K562 (cell line): ENCODE measurements around the gene ZDHHC11B. TPM values are rescaled to one million over a fixed set of nuclear protein-coding genes. Genes with fewer than 3 reads are reported as not detected.
A peak's percentile ranks its signal among the peaks of the same experiment; 100 is the strongest.
"Not testable (repeated sequence)": the region's sequence is repeated elsewhere in the genome, so short reads cannot be mapped to it uniquely, and the experiment has no call there.

Experiments
- ATAC-seq: fragments of 200-7000 bp; cut with Tn5 transposase; 3 replicates; pipeline ENCODE4 v1.9.1; 2020; ENCODE audit warnings: moderate library complexity
- BruUV-seq: library from RNA; stranded (reverse); fragments of 400-500 nt; replicated peaks from 2 replicates; lab custom pipeline; 2021; lab: Mats Ljungman, UMichigan
- CTCF ChIA-PET: fragments of 300-600 bp; formaldehyde crosslinking; extraction: SDS; loops from one replicate; lab custom pipeline; 2021; ENCODE audit warnings: low intra/inter-chr PET ratio; lab: Yijun Ruan, JAX
- POLR2A ChIA-PET: fragments of 300-600, 350-650 bp; sonication (Branson Sonifier 250); formaldehyde crosslinking; extraction: SDS; loops from one replicate; lab custom pipeline; 2021; ENCODE audit warnings: antibody characterized with exemption, inconsistent platforms; lab: Yijun Ruan, JAX
- DNase-seq, 4 experiments: peaks; one replicate each; pipeline versions ENCODE4 v3.0.0 to v3.0.0-alpha.2; 2011 to 2018; ENCODE audit warnings: low spot score in 3 of 4, mixed read lengths in 3 of 4; ENCODE audit errors: extremely low read depth in 1 of 4
- FAIRE-seq: peaks from 2 replicates; lab custom pipeline; 2011; peaks lifted over from hg19 to GRCh38; lab: Jason Lieb, UNC
- H2AFZ ChIP-seq: 2 replicates; pipeline ENCODE4 v1.6.0; 2011; ENCODE audit warnings: low read depth, low read length, control low read depth, inconsistent platforms
- H3K27ac ChIP-seq: fragments of 200-600 bp; 3 replicates; pipeline ENCODE4 v1.8.0; 2011; ENCODE audit warnings: low read depth, mild to moderate bottlenecking, control low read depth, inconsistent platforms, low read length, moderate library complexity, mixed read lengths; ENCODE audit errors: extremely low read depth
- H3K27me3 ChIP-seq, 2 experiments: fragments of 300-600 bp in 1 of 2; 2 replicates in 1 of 2; 3 replicates in 1 of 2; pipeline versions ENCODE4 v1.6.0 to v1.8.0; 2011; ENCODE audit warnings: inconsistent platforms in 2 of 2, low read length in 2 of 2, mild to moderate bottlenecking in 1 of 2, mixed read lengths in 1 of 2, moderate library complexity in 1 of 2; ENCODE audit not compliant: control insufficient read depth in 2 of 2, insufficient read depth in 2 of 2
- H3K36me3 ChIP-seq: fragments of 300-600 bp; 3 replicates; pipeline ENCODE4 v1.8.0; 2011; ENCODE audit warnings: mild to moderate bottlenecking, low read length, inconsistent platforms; ENCODE audit not compliant: control insufficient read depth, insufficient read depth
- H3K4me1 ChIP-seq, 2 experiments: fragments of 200-600 bp in 1 of 2; replicated peaks in 1 of 2; 2 replicates in 1 of 2; 3 replicates in 1 of 2; pipeline versions ENCODE4 v1.5.1 to v1.8.0; 2011; ENCODE audit warnings: inconsistent platforms in 2 of 2, low read length in 2 of 2, mild to moderate bottlenecking in 1 of 2, mixed read lengths in 1 of 2, moderate library complexity in 1 of 2; ENCODE audit not compliant: control insufficient read depth in 2 of 2, insufficient read depth in 2 of 2
- H3K4me2 ChIP-seq: 2 replicates; pipeline ENCODE4 v1.6.1; 2011; ENCODE audit warnings: low read length, control low read depth, inconsistent platforms, mixed read lengths; ENCODE audit not compliant: insufficient read depth
- H3K4me3 ChIP-seq: fragments of 200-600 bp; sonication (generic), shearing (Covaris generic); 2 replicates; pipeline ENCODE4 v1.5.1; 2016; ENCODE audit warnings: control low read depth, inconsistent platforms
- H3K79me2 ChIP-seq: fragments of 200-600 bp; 3 replicates; pipeline ENCODE4 v1.8.0; 2011; ENCODE audit warnings: low read length, inconsistent platforms; ENCODE audit not compliant: control insufficient read depth, insufficient read depth
- H3K9ac ChIP-seq, 2 experiments: 2 replicates each; pipeline versions ENCODE4 v1.6.0 to v1.6.1; 2011; ENCODE audit warnings: low read depth in 2 of 2, low read length in 2 of 2, control low read depth in 1 of 2, inconsistent platforms in 1 of 2, mild to moderate bottlenecking in 1 of 2, mixed read lengths in 1 of 2; ENCODE audit not compliant: insufficient read depth in 1 of 2
- H3K9me1 ChIP-seq: one replicate; pipeline ENCODE4 v1.6.0; 2011; ENCODE audit warnings: inconsistent platforms, mild to moderate bottlenecking, low read length, moderate library complexity; ENCODE audit not compliant: control insufficient read depth, insufficient read depth
- H3K9me3 ChIP-seq: replicated peaks from 2 replicates; pipeline ENCODE4 v1.5.1; 2011; ENCODE audit warnings: low read depth, low read length, inconsistent platforms; ENCODE audit not compliant: control insufficient read depth, insufficient read depth
- H4K20me1 ChIP-seq: replicated peaks from 2 replicates; pipeline ENCODE4 v1.6.1; 2011; ENCODE audit warnings: low read length, inconsistent platforms, mixed read lengths; ENCODE audit not compliant: control insufficient read depth, insufficient read depth
- ATF6 ChIP-seq: sonication (generic); formaldehyde crosslinking; IDR thresholded peaks from 2 replicates; pipeline ENCODE4 v1.4.0; 2020; ENCODE audit warnings: mild to moderate bottlenecking, missing genetic modification reagents
- POLR2A ChIP-seq: fragments of 450-650 bp; conservative IDR thresholded peaks from 2 replicates; pipeline ENCODE4 v1.6.1; 2016
- POLR2G ChIP-seq: fragments of 200-400 bp; formaldehyde crosslinking; IDR thresholded peaks from 2 replicates; pipeline ENCODE4 v1.6.1; 2017; ENCODE audit warnings: low read depth, mild to moderate bottlenecking, antibody characterized with exemption, low read length, moderate library complexity
- SIN3B ChIP-seq: fragments of 450-650 bp; IDR thresholded peaks from 2 replicates; pipeline ENCODE4 v1.6.1; 2017; ENCODE audit warnings: low read depth, mild to moderate bottlenecking, moderate library complexity
- TAF15 ChIP-seq: fragments of 200-400 bp; formaldehyde crosslinking; IDR thresholded peaks from 2 replicates; pipeline ENCODE4 v1.6.1; 2017; ENCODE audit warnings: mild to moderate bottlenecking, low read depth, low read length, moderate library complexity
- WGBS: fragments of 100-300 bp; shearing (Covaris generic); methylation state at CpG from one replicate; pipeline ENCODE4 v1.1.6; 2016; ENCODE audit warnings: low coverage, mixed read lengths; ENCODE audit not compliant: insufficient coverage; ENCODE audit errors: missing lambda C conversion rate; 5-methylcytosine and 5-hydroxymethylcytosine counted together
- in situ Hi-C: fragments of 300-500 bp; cut with MboI; formaldehyde crosslinking; loops from 4 replicates; pipeline ENCODE4 v1.15.0; 2018; ENCODE audit warnings: inconsistent platforms, mixed read lengths
- intact Hi-C: fragments of 100-400 bp; cut with micrococcal nuclease; formaldehyde crosslinking; loops from 2 replicates; pipeline ENCODE4 v1.14.2; 2022
- polyA plus RNA-seq, 8 experiments: library from polyadenylated mRNA; depleted of rRNA in 4 of 8; stranded (reverse) in 5 of 8; unstranded in 3 of 8; fragments of >200 nt; fragmentation: Nextera tagmentation in 2 of 8; fragmentation: Illumina TruSeq in 1 of 8; extraction: Ambion mirVana in 2 of 8; extraction: Trizol in 1 of 8; gene quantifications; 2 replicates each; pipeline versions ENCODE4 v1.2.1 to v1.2.3, GENCODE V29; 2011 to 2014; ENCODE audit warnings: inconsistent platforms in 1 of 8, missing spikeins in 1 of 8
- total RNA-seq, 7 experiments: library from RNA; depleted of rRNA in 6 of 7; stranded (reverse); fragments of >200 nt in 6 of 7; fragmentation: Illumina TruSeq in 2 of 7; extraction: Trizol in 2 of 7; gene quantifications; 2 replicates each; pipeline versions ENCODE4 v1.2.1 to v1.2.3, GENCODE V29; 2011 to 2021; ENCODE audit warnings: low replicate concordance in 1 of 7
- TF ChIP-seq, protein P1 (sequence below): fragments of 450-650 bp; IDR thresholded peaks from 2 replicates; pipeline ENCODE4 v1.6.1; 2016; ENCODE audit warnings: borderline replicate concordance

ZDHHC11B gene
- total and polyA plus RNA-seq, 9 of the 15 experiments (the other 6 are each of a cell fraction or from before 2014, with no cell fraction given): 0.03 to 0.23 (median 0.15) TPM; not detected in 3

DNA sequence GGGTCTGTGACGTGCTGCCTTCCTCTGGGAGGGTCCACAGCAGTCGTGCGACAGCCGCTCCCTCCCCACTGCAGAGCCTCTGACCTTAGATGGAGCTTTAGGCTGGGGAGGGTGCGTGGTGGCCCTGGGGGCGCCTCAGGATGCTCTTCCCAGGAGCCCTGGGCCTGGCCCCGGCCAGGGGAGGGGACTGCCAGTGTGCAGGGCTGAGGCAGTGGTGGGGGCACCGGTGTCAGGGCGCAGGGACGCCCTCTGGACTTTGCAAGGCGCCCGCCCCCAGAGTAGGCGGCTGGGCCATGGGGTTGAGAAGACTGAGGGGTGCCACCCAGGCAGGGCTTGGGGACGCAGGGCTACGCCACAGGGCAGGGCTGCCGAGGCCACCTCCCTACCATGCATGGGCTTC lies 106.0 kb downstream of the ZDHHC11B start:
- H3K4me2 ChIP-seq, H4K20me1 ChIP-seq, ATAC-seq, POLR2A ChIA-PET, H3K27ac ChIP-seq, H3K4me3 ChIP-seq, H3K9me1 ChIP-seq, CTCF ChIA-PET, H3K79me2 ChIP-seq, BruUV-seq, H3K36me3 ChIP-seq, H3K9ac ChIP-seq, FAIRE-seq, DNase-seq, H3K9me3 ChIP-seq, H3K27me3 ChIP-seq, H2AFZ ChIP-seq: not testable (repeated sequence)
- intact Hi-C loops (loop anchor here (10.0 kb wide), 1 partner anchor 176 kb away; the partner anchor contains the start of gene ZDHHC11), in situ Hi-C loops (loop anchor here (5.0 kb wide), 2 partner anchors 94 to 229 kb away; no protein-coding TSS in a partner anchor)
- WGBS: 16% methylated on average over 9 of the region's 16 CpGs
- peaks cover 0 to 28% of the 10 kb centered on the region in 2 experiments; a peak in 1 of 5 replicates for H3K4me1 ChIP-seq
- TF ChIP-seq POLR2G: peak; percentile 63

DNA sequence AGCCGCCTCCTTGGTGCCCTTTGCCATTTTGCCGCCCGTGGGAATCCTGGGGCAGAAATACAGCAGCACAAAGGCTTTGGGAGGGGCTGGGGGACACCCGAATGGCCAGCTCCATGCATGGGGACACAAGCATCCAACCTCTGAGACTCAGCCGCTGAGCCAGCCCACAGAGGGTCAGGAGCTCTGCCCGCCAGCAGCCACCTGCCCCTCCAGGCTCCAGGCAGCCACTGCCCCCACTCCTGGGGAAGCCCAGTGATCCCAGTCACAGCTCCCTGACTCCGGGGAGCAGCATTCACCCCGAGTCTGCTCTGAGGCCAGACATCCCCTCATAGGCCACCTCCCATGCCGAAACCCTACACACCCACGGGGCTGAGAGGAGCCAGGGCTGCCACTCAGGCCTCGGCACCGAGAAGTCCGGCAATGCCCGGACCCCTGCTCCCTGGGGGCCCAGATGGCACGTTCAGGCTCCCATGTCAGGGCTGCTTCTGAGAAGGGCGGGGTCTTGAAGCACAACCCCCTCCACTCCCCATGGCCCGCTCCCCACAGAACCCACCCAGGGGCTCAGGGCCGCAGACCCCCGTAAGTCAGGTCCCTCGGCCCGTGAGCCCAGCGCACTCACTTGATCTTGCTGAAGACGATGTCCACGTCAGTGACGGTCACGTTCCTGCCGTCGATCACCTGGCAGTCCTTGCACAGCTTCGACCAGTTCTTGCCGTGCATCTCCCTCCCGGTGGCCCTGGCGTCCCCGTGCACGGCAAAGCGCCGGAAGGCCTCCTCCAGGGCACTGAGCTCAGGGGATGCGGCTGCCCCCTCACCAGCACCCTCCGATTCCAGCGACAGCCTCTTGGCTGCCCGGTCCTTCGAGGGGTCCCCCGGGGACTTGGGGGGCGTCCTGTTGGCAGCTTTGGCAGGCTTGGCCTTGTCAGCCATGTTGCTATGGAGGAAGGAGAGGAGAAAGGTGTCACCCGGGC lies 107.1 kb downstream of the ZDHHC11B start:
- BruUV-seq: no TSS peak
- H2AFZ ChIP-seq: no peak overlapping the region
- WGBS: 51% methylated on average over 43 of the region's 44 CpGs
- FAIRE-seq (no peak), ATAC-seq (no peak), DNase-seq (no peak)
- H3K79me2 ChIP-seq: no peaks in the 10 kb centered on the region
- H3K4me2 ChIP-seq: no peak overlapping the region
- ChIA-PET CTCF (no interaction called here), POLR2A (no interaction called here)
- H3K27me3 ChIP-seq: no peaks in the 10 kb centered on the region
- H3K9me3 ChIP-seq: no peaks in the 10 kb centered on the region
- H3K36me3 ChIP-seq: no peaks in the 10 kb centered on the region
- no peaks in the 10 kb centered on the region for H3K9me1 ChIP-seq
- H3K27ac ChIP-seq: no peak overlapping the region
- peaks cover 0 to 39% of the 10 kb centered on the region in 2 experiments; a peak in 3 of 5 replicates for H3K4me1 ChIP-seq
- H4K20me1 ChIP-seq: 0 out of 2 replicates have a peak, but pooled peaks cover 9% of the 10 kb centered on the region
- H3K9ac ChIP-seq: no peak overlapping the region
- intact Hi-C loops: loop anchor here (10.0 kb wide), 1 partner anchor 177 kb away; the partner anchor contains the start of gene ZDHHC11
- TF ChIP-seq ATF6 (no peak), POLR2A (peak; percentile 23; the same call in 1 of the 2 replicates), POLR2G (peak; percentile 67), TAF15 (0 out of 2 replicates have a peak, but pooled peaks have one; percentile 60), SIN3B (no peak)
- TF ChIP-seq, protein P1, sequence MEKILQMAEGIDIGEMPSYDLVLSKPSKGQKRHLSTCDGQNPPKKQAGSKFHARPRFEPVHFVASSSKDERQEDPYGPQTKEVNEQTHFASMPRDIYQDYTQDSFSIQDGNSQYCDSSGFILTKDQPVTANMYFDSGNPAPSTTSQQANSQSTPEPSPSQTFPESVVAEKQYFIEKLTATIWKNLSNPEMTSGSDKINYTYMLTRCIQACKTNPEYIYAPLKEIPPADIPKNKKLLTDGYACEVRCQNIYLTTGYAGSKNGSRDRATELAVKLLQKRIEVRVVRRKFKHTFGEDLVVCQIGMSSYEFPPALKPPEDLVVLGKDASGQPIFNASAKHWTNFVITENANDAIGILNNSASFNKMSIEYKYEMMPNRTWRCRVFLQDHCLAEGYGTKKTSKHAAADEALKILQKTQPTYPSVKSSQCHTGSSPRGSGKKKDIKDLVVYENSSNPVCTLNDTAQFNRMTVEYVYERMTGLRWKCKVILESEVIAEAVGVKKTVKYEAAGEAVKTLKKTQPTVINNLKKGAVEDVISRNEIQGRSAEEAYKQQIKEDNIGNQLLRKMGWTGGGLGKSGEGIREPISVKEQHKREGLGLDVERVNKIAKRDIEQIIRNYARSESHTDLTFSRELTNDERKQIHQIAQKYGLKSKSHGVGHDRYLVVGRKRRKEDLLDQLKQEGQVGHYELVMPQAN: no peak
- no peak overlapping the region for H3K4me3 ChIP-seq
- in situ Hi-C loops: loop anchor here (5.0 kb wide), 2 partner anchors 95 to 230 kb away; no protein-coding TSS in a partner anchor
